Astrocyte (in vitro differentiated cells and primary cell): ENCODE data around the gene ADGRD1. TPM values are rescaled to one million over a fixed set of nuclear protein-coding genes. Genes with fewer than 3 reads are reported as not detected.

Experiments used
- DNase-seq: peaks from one replicate; pipeline ENCODE4 v3.0.0-alpha.2; 2010; ENCODE audit warnings: low read depth
- FAIRE-seq: peaks from 2 replicates; lab custom pipeline; 2011; peaks lifted over from hg19 to GRCh38; lab: Jason Lieb, UNC
- H2AFZ ChIP-seq: 2 replicates; pipeline ENCODE4 v1.6.0; 2012; ENCODE audit warnings: low read depth, low read length, inconsistent platforms
- H3K27ac ChIP-seq: 2 replicates; pipeline ENCODE4 v1.5.1; 2011; ENCODE audit warnings: low read depth, low read length, inconsistent platforms
- H3K27me3 ChIP-seq: 2 replicates; pipeline ENCODE4 v1.6.0; 2011; ENCODE audit warnings: low read length, inconsistent platforms; ENCODE audit not compliant: insufficient read depth
- H3K36me3 ChIP-seq: 2 replicates; pipeline ENCODE4 v1.5.1; 2011; ENCODE audit warnings: low read length, inconsistent platforms; ENCODE audit not compliant: insufficient read depth
- H3K4me1 ChIP-seq: 2 replicates; pipeline ENCODE4 v1.5.1; 2011; ENCODE audit warnings: low read length, inconsistent platforms; ENCODE audit not compliant: insufficient read depth
- H3K4me2 ChIP-seq: 2 replicates; pipeline ENCODE4 v1.6.0; 2012; ENCODE audit warnings: low read length, inconsistent platforms
- H3K4me3 ChIP-seq: 2 replicates; pipeline ENCODE4 v1.5.1; 2011; ENCODE audit warnings: low read depth, mild to moderate bottlenecking, low read length, inconsistent platforms; ENCODE audit not compliant: insufficient read depth
- H3K79me2 ChIP-seq: 2 replicates; pipeline ENCODE4 v1.6.0; 2012; ENCODE audit warnings: mild to moderate bottlenecking, low read length, inconsistent platforms; ENCODE audit not compliant: insufficient read depth
- H3K9ac ChIP-seq: 2 replicates; pipeline ENCODE4 v1.6.0; 2012; ENCODE audit warnings: mild to moderate bottlenecking, low read length, inconsistent platforms
- H3K9me3 ChIP-seq: 2 replicates; pipeline ENCODE4 v1.5.1; 2012; ENCODE audit warnings: low read depth, mild to moderate bottlenecking, low read length, inconsistent platforms; ENCODE audit not compliant: insufficient read depth
- H4K20me1 ChIP-seq: 2 replicates; pipeline ENCODE4 v1.6.0; 2012; ENCODE audit warnings: low read length, inconsistent platforms; ENCODE audit not compliant: insufficient read depth
- H3K27ac Mint-ChIP-seq: one replicate; pipeline ENCODE4 v1.8.0; 2021; ENCODE audit warnings: mild to moderate bottlenecking, mixed read lengths; ENCODE audit not compliant: unreplicated experiment
- H3K27me3 Mint-ChIP-seq: one replicate; pipeline ENCODE4 v1.8.0; 2021; ENCODE audit warnings: low read depth, mixed read lengths; ENCODE audit not compliant: unreplicated experiment
- H3K36me3 Mint-ChIP-seq: one replicate; pipeline ENCODE4 v1.8.0; 2021; ENCODE audit warnings: low read depth, mixed read lengths; ENCODE audit not compliant: unreplicated experiment
- H3K4me1 Mint-ChIP-seq: one replicate; pipeline ENCODE4 v1.8.0; 2021; ENCODE audit warnings: low read depth, mixed read lengths; ENCODE audit not compliant: unreplicated experiment
- H3K4me3 Mint-ChIP-seq: one replicate; pipeline ENCODE4 v1.8.0; 2021; ENCODE audit warnings: mild to moderate bottlenecking, moderate library complexity, mixed read lengths; ENCODE audit not compliant: unreplicated experiment
- H3K9me3 Mint-ChIP-seq: one replicate; pipeline ENCODE4 v1.8.0; 2021; ENCODE audit warnings: mild to moderate bottlenecking, mixed read lengths; ENCODE audit not compliant: unreplicated experiment
- CTCF ChIP-seq: IDR thresholded peaks from 2 replicates; pipeline ENCODE4 v1.5.1; 2011; ENCODE audit warnings: low read depth, mild to moderate bottlenecking, inconsistent platforms, low read length, moderate library complexity; ENCODE audit not compliant: insufficient read depth
- EZH2 ChIP-seq: IDR thresholded peaks from 2 replicates; pipeline ENCODE4 v1.6.1; 2012; ENCODE audit warnings: mild to moderate bottlenecking, low read length, inconsistent platforms; ENCODE audit not compliant: insufficient read depth
- total RNA-seq: library from RNA; stranded (reverse); gene quantifications from 2 replicates; pipeline ENCODE4 v1.2.1, GENCODE V29; 2021

ADGRD1 gene
- total RNA-seq, 1 donor from 2014 or later, result 3.0 TPM

- Mint-ChIP-seq H3K36me3 (no peaks in the 10 kb centered on the region), H3K4me3 (no peak overlapping the region), H3K27me3 (peaks cover 9% of the 10 kb centered on the region), H3K27ac (no peak overlapping the region), H3K9me3 (no peaks in the 10 kb centered on the region), H3K4me1 (no peaks in the 10 kb centered on the region)
- Histone ChIP-seq H3K36me3 (no peaks in the 10 kb centered on the region), H4K20me1 (no peaks in the 10 kb centered on the region), H3K27me3 (no peaks in the 10 kb centered on the region), H3K4me1 (no peaks in the 10 kb centered on the region), H3K4me3 (no peak overlapping the region), H3K9ac (no peak overlapping the region), H2AFZ (no peak overlapping the region), H3K27ac (no peak overlapping the region), H3K9me3 (no peaks in the 10 kb centered on the region), H3K79me2 (no peaks in the 10 kb centered on the region), H3K4me2 (no peak overlapping the region)
- FAIRE-seq (no peak), DNase-seq (no peak)
- TF ChIP-seq EZH2, result no peak
Observed at GRCh38 chr12:130967636-130968035, 13.9 kb downstream of the ADGRD1 start.

GRCh38 chr12:130968611-130969010, 14.9 kb downstream of the ADGRD1 start:
- no peaks in the 10 kb centered on the region for H3K9me3 Mint-ChIP-seq
- H3K9ac ChIP-seq, result no peak overlapping the region
- H3K4me1 Mint-ChIP-seq, result no peaks in the 10 kb centered on the region
- no peaks in the 10 kb centered on the region for H3K79me2 ChIP-seq
- no peak overlapping the region for H3K27ac ChIP-seq
- TF ChIP-seq CTCF (no peak), EZH2 (no peak)
- H2AFZ ChIP-seq, result no peak overlapping the region
- H3K9me3 ChIP-seq, result no peaks in the 10 kb centered on the region
- H3K36me3 ChIP-seq, result no peaks in the 10 kb centered on the region
- H3K36me3 Mint-ChIP-seq, result no peaks in the 10 kb centered on the region
- FAIRE-seq, result no peak
- H4K20me1 ChIP-seq, result no peaks in the 10 kb centered on the region
- no peak overlapping the region for H3K27ac Mint-ChIP-seq
- H3K4me1 ChIP-seq, result no peaks in the 10 kb centered on the region
- no peak overlapping the region for H3K4me3 Mint-ChIP-seq
- no peak overlapping the region for H3K4me3 ChIP-seq
- no peak for DNase-seq
- H3K4me2 ChIP-seq, result no peak overlapping the region
- peaks cover 11% of the 10 kb centered on the region for H3K27me3 Mint-ChIP-seq
- no peaks in the 10 kb centered on the region for H3K27me3 ChIP-seq

- Histone ChIP-seq H3K27ac (no peak overlapping the region), H3K9ac (no peak overlapping the region), H3K9me3 (no peaks in the 10 kb centered on the region), H2AFZ (no peak overlapping the region), H3K4me1 (no peaks in the 10 kb centered on the region), H3K4me2 (no peak overlapping the region), H3K36me3 (no peaks in the 10 kb centered on the region), H4K20me1 (no peaks in the 10 kb centered on the region), H3K4me3 (no peak overlapping the region), H3K27me3 (no peaks in the 10 kb centered on the region), H3K79me2 (no peaks in the 10 kb centered on the region)
- Mint-ChIP-seq H3K27ac (no peak overlapping the region), H3K36me3 (no peaks in the 10 kb centered on the region), H3K4me1 (no peaks in the 10 kb centered on the region), H3K4me3 (no peak overlapping the region), H3K27me3 (peaks cover 11% of the 10 kb centered on the region), H3K9me3 (no peaks in the 10 kb centered on the region)
- TF ChIP-seq EZH2, result no peak
- TF ChIP-seq CTCF, result no peak
- DNase-seq, result no peak
- no peak for FAIRE-seq
Observed at GRCh38 chr12:130969223-130969622, 15.5 kb downstream of the ADGRD1 start.
